NCI-H82 treated with DMSO at 0.1 percent for 48 hours (cell line): ENCODE results near the gene S100A2.
"Not testable (repeated sequence)": the region's sequence is repeated elsewhere in the genome, so short reads cannot be mapped to it uniquely, and the experiment has no call there.

ENCODE experiments used
- DNase-seq: peaks from one replicate; lab custom pipeline; 2025; ENCODE audit not compliant: unreplicated experiment; lab: John Stamatoyannopoulos, UW

S100A2 gene

DNA sequence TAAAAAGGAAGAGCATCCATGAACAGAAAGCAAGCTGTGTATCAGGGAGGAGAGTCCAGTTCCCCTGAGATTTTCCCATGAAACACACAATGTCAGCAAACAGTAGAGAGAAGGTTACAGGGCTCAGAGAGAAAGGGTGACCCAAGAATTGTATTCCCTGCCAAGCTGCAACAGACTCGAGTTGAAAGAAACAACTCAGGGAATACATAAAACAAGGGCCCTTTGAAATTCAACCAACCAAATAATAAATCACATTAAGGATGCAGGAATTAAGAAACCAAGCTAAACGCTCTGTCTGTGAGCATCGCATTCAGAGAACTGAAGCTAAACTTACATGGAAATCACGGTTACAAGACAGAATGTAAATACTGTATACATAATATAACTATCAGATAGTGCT, 27.1 kb upstream of the S100A2 start:
- no peak for DNase-seq

DNA sequence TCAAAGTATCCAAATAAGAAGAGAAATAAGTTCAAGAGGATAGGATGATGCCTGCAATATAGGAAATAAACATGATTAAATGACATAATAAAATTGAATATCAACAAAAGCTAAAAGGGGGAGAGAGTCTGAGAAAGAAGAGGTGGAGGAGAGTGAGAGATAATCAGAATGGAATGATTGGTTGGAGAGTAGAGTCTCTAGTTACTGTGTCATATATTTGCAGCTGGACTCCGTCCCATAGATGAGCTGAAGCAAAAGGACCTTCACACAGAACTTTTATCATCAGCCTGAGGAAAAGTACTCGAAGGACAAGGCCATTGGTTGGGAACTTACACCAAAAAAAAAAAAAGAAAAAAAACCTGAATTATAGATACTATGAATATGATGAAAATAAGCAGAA, 22.8 kb upstream of the S100A2 start:
- DNase-seq, result no peak

DNA sequence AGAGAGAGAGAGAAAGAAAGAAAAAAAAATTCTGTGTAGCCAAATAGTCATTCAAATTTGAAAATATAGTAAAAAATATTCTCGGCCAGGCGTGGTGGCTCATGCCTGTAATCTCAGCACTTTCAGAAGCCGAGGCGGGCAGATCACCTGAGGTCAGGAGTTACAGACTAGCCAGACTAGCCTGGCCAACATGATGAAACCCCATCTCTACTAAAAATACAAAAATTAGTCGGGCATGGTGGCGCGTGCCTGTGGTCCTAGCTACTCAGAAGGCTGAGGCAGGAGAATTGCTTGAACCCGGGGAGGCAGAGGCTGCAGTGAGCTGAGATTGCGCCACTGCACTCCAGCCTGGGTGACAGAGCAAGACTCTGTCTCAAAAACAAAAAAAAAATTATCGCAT, 22.4 kb upstream of the S100A2 start:
- not testable (repeated sequence) for DNase-seq

DNA sequence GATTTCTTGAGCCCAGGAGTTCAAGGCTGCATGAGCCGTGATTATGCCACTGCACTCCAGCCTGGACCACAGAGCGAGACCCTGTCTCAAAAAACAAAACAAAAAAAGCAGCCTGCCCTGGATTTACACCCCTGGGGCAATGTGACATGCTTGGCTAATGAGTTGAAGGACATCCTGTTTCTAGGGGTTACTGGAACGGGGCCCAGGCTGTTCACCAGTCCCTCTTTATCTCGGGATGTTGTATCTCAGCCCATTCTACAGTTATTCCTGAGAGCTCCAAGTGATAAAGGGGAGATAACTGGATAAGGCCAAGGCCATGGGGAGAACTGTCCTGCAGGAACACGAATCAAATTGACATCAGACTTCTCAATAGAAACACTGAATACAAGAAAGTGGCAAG, 21.7 kb upstream of the S100A2 start:
- DNase-seq, result no peak

DNA sequence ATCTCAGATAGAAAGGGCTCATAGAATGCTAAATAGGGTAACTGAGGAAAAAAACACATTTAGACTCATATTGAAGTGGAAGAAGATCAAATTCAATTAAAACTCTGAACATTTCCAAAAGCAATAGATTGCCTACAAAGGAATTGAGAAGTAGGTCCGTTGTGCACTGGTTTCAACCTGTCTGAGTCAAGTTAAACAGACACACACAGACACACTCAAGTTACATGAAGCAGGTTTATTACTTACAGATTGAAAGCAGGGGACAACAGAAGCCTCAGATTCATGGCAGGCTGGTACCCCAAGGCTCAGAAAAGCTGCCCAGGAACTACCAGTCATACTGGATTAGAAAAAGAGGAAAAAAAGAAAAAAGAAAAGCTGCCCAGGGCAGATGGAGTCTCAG, 20.7 kb upstream of the S100A2 start:
- DNase-seq, result no peak

DNA sequence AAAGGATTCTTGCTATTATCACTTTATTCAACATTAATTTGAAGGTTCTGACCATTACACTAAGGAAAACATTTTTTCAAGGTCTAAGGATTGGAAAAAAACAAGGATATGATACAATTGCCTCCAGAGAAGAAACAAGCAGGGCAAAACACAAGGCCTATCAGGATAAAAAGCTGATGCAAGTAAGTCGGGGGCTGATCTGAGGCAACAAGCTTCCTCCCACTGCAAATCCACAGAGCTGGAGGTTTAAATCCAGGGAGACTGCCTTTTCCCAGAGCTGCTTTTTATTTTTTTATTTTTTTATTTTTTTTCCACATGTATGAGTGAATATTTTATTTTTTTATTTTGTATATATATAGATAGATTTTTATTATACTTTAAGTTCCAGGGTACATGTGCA, 19.4 kb upstream of the S100A2 start:
- peak; percentile 26 for DNase-seq

DNA sequence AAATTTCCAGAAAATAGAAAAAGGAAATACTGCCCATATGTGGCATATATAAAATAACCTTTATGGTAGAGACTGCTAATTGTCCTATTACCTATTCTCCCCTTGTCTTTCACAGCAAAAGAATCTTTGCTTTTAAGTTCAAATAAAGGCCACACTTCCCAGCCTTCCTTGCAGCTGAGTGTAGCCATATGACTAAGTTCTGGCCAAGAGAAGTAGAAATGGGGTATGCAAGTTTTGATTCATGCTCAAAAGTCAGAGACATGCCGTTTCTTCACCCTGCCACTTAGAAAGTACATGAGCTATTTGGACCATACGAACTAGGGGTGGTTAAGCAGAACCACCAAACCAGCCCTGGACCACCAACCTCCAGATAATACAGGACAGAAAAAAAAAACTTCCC, 18.3 kb upstream of the S100A2 start:
- no peak for DNase-seq

DNA sequence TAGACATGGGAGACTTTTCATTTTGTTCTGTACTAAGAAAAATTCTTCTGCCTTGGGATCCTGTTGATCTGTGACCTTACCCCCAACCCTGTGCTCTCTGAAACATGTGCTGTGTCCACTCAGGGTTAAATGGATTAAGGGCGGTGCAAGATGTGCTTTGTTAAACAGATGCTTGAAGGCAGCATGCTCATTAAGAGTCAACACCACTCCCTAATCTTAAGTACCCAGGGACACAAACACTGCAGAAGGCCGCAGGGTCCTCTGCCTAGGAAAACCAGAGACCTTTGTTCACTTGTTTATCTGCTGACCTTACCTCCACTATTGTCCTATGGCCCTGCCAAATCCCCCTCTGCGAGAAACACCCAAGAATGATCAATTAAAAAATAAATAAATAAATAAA, 17.9 kb upstream of the S100A2 start:
- not testable (repeated sequence) for DNase-seq

DNA sequence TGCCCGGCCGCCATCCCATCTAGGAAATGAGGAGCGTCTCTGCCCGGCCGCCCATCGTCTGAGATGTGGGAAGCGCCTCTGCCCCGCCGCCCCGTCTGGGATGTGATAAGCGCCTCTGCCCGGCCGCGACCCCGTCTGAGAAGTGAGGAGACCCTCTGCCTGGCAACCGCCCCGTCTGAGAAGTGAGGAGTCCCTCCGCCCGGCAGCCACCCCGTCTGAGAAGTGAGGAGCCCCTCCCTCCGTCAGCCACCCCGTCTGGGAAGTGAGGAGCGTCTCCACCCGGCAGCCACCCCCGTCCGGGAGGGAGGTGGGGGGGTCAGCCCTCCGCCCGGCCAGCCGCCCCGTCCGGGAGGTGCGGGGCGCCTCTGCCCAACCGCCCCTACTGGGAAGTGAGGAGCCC, 17.2 kb upstream of the S100A2 start:
- not testable (repeated sequence) for DNase-seq

DNA sequence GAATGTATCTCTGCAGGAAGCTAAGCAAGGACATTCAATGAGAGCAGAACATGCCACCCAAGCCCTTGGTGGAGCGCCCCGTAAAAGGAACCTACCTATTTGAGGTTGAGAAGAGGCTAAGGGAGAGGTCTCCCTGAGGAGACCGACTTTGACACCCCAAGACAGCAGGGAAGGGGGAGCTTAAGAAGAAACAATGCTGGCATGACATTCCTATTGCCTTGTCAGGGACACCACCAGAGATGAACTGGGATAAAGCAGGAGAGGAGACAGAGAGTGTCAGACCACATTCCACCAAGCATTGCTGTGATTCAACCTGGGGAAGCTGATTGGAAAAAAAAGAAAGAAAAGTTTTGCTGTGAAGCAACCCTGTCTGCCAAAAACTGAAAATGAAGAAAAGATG, 13.3 kb upstream of the S100A2 start:
- no peak for DNase-seq

DNA sequence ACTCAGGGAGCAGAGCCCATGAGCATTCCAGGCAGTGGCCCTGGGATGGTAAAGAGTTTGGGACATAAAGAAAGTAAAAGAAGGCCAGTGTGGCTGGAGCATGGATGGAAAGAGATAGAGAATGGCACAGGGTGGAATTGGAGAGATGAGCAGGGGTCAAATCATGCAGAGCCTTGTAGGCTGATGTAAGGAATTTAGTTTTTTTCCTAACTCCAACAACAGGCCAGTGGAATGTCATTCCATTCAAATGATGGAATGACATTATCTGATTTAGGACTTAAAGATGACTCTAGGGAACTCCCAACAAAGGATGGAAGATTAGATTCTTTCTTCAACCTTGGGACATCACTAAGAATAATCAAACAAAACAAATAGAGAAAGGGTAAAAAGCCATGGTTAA, 12.8 kb upstream of the S100A2 start:
- DNase-seq, result no peak

DNA sequence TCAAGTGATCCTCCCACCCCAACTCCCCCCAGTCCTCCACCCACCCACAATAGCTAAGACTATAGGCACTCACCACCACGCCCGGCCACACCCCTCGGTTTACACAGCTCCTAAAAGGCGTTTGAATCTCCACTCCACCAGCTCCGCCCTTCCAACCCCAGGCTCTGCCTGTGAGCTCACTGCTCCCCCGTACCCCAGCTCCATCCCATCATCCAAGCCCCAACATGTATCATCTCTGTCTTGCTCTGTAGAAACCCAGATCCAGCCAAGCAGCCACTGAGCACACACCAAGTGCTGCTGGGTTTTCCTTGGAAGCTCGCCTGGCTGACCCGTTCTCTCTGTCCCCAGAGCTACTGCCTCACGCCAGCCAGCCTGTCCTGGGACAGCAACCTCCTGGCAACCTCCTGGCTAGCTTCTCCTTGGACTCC, 12.0 kb upstream of the S100A2 start:
- DNase-seq, result no peak

DNA sequence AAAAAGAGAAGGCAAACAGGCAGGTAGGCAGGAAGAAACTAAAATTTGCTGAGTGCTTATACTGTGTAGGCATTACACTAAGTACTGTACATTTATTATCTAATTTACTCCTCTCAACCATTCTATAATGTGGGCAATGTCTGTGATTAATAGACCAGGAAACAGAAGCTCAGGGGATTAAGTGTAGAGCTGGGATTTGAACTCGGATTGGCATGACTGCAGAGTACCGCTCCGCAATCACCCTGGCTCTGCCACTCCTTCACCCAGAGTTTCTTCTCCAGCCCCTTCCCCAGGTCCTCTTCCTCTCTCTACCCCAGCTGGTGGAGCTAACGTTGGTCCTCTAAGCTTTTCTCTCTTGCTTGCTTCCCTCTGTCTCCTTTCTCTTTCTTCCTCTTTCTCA, 11.5 kb upstream of the S100A2 start:
- peak; percentile 76 for DNase-seq

DNA sequence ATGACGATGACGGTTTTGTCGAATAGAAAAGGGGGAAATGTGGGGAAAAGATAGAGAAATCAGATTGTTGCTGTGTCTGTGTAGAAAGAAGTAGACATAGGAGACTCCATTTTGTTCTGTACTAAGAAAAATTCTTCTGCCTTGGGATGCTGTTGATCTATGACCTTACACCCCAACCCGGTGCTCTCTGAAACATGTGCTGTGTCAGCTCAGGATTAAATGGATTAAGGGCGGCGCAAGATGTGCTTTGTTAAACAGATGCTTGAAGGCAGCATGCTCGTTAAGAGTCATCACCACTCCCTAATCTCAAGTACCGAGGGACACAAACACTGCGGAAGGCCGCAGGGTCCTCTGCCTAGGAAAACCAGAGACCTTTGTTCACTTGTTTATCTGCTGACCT, 9.9 kb upstream of the S100A2 start:
- DNase-seq, result peak; percentile 90

DNA sequence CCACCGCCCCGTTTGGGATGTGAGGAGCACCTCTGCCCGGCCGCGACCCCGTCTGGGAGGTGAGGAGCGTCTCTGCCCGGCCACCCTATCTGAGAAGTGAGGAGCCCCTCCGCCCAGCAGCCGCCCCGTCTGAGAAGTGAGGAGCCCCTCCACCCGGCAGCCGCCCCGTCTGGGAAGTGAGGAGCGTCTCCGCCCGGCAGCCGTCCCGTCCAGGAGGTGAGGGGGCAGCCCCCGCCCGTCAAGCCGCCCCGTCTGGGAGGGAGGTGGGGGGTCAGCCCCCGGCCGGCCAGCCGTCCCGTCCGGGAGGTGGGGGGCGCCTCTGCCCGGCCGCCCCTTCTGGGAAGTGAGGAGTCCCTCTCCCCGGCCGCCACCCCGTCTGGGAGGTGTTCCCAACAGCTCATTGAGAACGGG, 9.4 kb upstream of the S100A2 start:
- not testable (repeated sequence) for DNase-seq

DNA sequence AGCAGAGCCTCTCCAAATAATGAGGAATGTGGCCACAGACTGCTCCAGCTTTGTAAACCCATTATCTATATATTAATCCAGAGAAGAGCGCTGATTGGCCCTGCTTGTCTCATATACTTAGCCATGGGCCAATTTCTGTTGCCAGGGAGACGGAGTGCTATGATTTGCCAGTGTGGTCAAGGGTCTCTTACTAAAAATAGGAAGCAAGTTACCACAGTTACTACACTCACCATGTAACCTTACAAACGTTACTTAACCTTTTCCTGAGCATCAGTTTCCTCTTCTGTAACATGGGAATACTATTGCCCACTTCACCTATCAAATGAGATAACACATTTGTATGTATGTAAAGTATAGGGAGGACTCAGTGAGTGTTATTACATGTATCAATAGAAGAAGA, 7.7 kb upstream of the S100A2 start:
- peak; percentile 24 for DNase-seq

DNA sequence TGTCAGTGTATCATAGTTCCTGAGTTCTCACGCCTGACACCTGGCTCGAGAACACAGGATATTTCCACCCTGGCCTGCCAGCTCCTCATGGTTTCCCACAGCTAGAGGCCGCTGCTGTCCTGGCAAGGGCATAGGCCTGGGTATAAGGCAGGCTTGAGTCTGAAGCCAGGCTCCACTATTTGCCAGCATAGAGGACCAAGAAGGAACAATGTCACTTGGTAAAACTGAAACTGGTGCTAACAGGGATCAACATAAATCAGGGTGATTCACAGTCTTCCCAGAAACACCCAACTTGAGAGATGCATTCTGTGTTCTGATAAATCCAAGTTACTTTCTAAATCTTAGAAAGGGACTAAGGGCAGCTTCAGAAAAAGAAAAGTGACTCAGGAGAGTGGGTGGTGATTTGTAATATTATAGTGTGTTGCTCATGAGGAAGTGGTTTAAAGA, 6.9 kb upstream of the S100A2 start:
- DNase-seq, result peak; percentile 25

DNA sequence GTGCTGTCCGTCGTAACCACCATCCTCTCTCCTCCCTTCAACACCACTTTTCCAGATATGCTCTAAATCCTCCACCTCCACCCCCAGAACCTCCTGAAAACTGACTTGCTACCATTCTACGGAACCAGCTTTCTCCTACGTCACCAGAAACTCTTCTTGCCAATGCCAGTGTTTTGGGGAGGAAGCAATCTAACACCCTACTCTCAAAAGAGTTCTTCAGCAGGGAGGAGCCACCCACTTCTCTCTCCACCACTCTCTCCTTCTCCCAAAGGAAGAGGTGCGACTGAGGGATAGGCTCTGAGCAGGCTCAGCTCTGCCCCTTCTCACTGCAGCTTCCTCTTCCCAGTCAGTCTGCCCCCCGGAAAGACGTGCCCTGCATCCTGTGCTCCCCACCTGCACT, 6.1 kb upstream of the S100A2 start:
- no peak for DNase-seq

DNA sequence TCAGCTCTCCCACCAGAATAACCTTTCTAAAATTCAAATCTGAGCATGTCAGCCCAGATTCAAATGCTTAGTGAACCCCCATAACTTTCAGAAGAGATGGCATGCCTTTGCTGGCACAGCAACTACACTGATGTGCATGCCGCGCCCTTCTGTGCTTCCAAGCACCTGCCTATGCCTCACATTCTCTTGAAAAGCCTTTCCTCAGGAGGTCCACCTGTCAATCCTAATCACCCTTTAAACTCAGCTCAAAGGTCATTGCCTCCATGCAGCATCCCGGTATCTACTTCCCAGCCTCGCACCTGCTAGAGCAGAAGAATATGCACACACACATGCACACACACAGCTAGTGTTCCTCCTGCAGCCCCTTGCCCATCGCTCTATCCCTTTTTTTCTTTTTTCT, 5.2 kb upstream of the S100A2 start:
- DNase-seq, result no peak

DNA sequence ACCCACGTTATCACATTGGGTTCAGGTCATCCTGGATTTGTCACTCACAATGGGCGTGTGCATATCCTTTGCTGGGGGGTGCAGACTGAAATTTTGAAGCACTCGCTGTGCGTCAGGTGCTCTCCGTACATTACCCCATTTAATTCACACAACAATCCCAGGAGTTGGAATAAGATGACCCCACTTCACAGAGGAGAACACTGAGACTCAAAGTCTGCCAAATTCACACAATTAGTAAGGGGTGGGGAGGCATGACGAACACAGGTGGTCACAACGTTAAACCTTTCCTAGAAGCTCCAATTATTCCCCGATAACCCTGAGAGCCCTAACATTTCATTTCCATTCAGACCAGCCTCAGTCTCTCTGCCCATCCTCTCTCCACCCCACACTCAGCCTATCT, 3.8 kb upstream of the S100A2 start:
- no peak for DNase-seq

DNA sequence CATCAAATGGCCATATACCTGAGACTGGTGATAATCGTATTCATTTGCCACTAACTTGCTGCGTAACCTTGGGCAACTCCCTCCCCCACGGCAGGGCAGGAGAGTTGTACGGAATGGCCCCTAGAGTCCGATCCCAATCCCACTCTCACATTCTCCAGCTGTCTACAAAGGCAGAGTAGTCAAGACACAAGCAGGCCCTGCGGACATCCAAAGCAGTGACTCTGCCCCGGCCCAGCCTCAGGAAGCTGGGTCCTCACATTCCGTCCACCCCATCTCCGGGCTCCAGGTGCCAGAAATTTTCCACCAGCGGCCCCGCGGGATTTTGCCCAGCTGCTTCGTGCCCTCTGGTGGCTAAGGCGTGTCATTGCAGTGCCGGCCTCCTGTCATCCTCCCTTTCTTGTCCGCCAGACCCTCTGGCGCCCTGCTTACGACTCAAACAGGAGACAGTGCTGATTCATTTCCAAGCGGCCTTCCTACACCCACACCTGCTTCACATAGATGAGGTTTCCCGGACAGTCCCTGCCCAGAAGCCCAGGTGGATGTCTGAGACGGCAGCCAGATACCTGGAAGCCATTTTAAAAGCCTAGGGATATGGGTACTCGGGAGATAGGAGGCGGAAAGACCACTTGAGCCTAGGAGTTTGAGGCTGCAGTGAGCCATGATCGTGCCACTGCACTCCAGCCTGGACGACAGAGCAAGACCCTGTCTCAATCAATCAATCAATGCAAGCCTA, 2.9 kb upstream of the S100A2 start:
- peak; percentile 78 for DNase-seq

DNA sequence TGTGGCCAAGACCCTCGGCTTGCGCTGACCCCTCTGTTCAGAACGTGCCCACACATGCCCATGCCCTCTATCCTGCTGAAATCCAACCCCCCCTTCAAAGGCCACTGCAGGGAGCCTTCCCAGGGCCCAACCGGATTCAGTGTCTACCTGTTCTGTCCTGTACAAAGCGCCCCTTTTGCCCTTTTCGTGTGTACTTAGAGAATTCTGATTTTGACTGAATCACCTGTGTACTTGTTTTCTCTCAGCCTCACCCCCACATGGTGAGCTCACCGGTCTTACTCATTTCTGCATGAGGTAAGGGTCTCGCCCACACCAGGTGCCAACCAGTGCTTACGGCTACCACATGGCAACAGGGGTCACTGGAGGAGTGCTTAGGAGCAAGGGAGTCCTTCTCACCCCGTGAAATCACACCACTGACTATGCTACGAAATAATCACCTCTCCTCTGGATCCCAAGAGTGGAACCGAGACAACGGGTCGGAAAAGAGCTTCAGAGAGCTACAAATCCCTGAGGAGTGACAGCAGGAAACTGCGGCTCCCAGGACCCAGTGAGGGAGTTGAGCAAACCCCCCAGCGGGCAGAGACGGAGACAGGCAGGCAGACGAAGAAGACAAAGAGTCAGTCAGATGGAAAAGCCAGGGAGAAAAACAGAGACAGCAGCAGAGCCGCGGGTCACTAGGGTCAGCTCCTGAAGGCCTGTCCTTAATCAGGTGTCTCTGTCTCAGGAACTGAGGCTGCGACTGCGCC, 2.1 kb upstream of the S100A2 start:
- DNase-seq, result no peak
